RWPE2 (cell line): ENCODE results near the gene ZDHHC22.

ENCODE experiments used
- ATAC-seq: fragments of 200-7000 bp; cut with Tn5 transposase; 3 replicates; pipeline ENCODE4 v1.9.1; 2021; ENCODE audit warnings: low read depth
- DNase-seq: peaks from one replicate; pipeline ENCODE4 v3.0.0-alpha.2; 2020; ENCODE audit warnings: low spot score
- H3K27ac ChIP-seq: fragments of 450-650 bp; 2 replicates; pipeline ENCODE4 v1.5.1; 2017; ENCODE audit warnings: mild to moderate bottlenecking; ENCODE audit not compliant: poor library complexity, severe bottlenecking
- H3K27me3 ChIP-seq: fragments of 250-450 bp; sonication (Bioruptor Pico); 2 replicates; pipeline ENCODE4 v1.5.1; 2021; ENCODE audit warnings: mild to moderate bottlenecking, moderate library complexity; ENCODE audit not compliant: insufficient read depth, poor library complexity, severe bottlenecking
- H3K36me3 ChIP-seq: fragments of 250-450 bp; sonication (Bioruptor Pico); 2 replicates; pipeline ENCODE4 v1.5.1; 2020; ENCODE audit warnings: low read depth, mild to moderate bottlenecking, moderate library complexity
- H3K4me1 ChIP-seq: fragments of 250-450 bp; sonication (Bioruptor Pico); 2 replicates; pipeline ENCODE4 v1.5.1; 2021; ENCODE audit warnings: mild to moderate bottlenecking, moderate library complexity; ENCODE audit not compliant: insufficient read depth, poor library complexity, severe bottlenecking
- H3K4me3 ChIP-seq: fragments of 250-450 bp; sonication (Bioruptor Pico); 2 replicates; pipeline ENCODE4 v1.5.1; 2021; ENCODE audit warnings: mild to moderate bottlenecking, moderate library complexity; ENCODE audit not compliant: severe bottlenecking
- H3K9me3 ChIP-seq: fragments of 250-450 bp; sonication (Bioruptor Pico); 2 replicates; pipeline ENCODE4 v1.5.1; 2021; ENCODE audit warnings: mild to moderate bottlenecking, moderate library complexity; ENCODE audit not compliant: severe bottlenecking
- CTCF ChIP-seq: fragments of 450-650 bp; IDR thresholded peaks from one replicate; pipeline ENCODE4 v1.5.1; 2017; ENCODE audit warnings: mild to moderate bottlenecking, moderate library complexity; ENCODE audit not compliant: poor library complexity, severe bottlenecking

ZDHHC22 gene

GRCh38 chr14:77108753-77109152, 32.8 kb downstream of the ZDHHC22 start:
- Histone ChIP-seq H3K9me3 (no peaks in the 10 kb centered on the region), H3K27ac (no peak overlapping the region), H3K4me3 (no peak overlapping the region), H3K36me3 (peaks cover 72% of the 10 kb centered on the region), H3K4me1 (no peaks in the 10 kb centered on the region), H3K27me3 (no peaks in the 10 kb centered on the region)
- no peak for DNase-seq
- TF ChIP-seq CTCF: peak; percentile 19
- ATAC-seq: no peak

- Histone ChIP-seq H3K27ac (no peak overlapping the region), H3K9me3 (no peaks in the 10 kb centered on the region), H3K27me3 (no peaks in the 10 kb centered on the region), H3K36me3 (peaks cover 65% of the 10 kb centered on the region), H3K4me3 (no peak overlapping the region), H3K4me1 (no peaks in the 10 kb centered on the region)
- no peak for TF ChIP-seq CTCF
- DNase-seq (no peak), ATAC-seq (no peak)
These were observed 34.4 kb downstream of the ZDHHC22 start for GRCh38 chr14:77107228-77107627.

GRCh38 chr14:77106666-77107065, 34.9 kb downstream of the ZDHHC22 start:
- ATAC-seq (no peak), DNase-seq (no peak)
- TF ChIP-seq CTCF: no peak
- H3K36me3 ChIP-seq: peaks cover 59% of the 10 kb centered on the region
- H3K4me1 ChIP-seq: no peaks in the 10 kb centered on the region
- H3K9me3 ChIP-seq: no peaks in the 10 kb centered on the region
- no peak overlapping the region for H3K27ac ChIP-seq
- H3K4me3 ChIP-seq: no peak overlapping the region
- H3K27me3 ChIP-seq: no peaks in the 10 kb centered on the region

GRCh38 chr14:77105145-77105939, 36.2 kb downstream of the ZDHHC22 start:
- no peaks in the 10 kb centered on the region for H3K27me3 ChIP-seq
- H3K36me3 ChIP-seq: peaks cover 48% of the 10 kb centered on the region
- no peaks in the 10 kb centered on the region for H3K4me1 ChIP-seq
- no peak overlapping the region for H3K27ac ChIP-seq
- H3K9me3 ChIP-seq: no peaks in the 10 kb centered on the region
- no peak overlapping the region for H3K4me3 ChIP-seq
- TF ChIP-seq CTCF: no peak
- no peak for DNase-seq
- ATAC-seq: no peak

GRCh38 chr14:77104393-77104792, 37.2 kb downstream of the ZDHHC22 start:
- ATAC-seq (no peak), DNase-seq (no peak)
- Histone ChIP-seq H3K9me3 (no peaks in the 10 kb centered on the region), H3K36me3 (peaks cover 38% of the 10 kb centered on the region), H3K27ac (no peak overlapping the region), H3K4me3 (no peak overlapping the region), H3K4me1 (peaks cover 4% of the 10 kb centered on the region), H3K27me3 (no peaks in the 10 kb centered on the region)
- TF ChIP-seq CTCF: no peak
